Measurements from ENCODE around the gene GRIN3B.

The GRIN3B gene

GRCh38 chr19:1039646-1040475 is 39.6 kb downstream of the GRIN3B start, which contains the start of gene ABCA7 (continued):
- TF ChIP-seq ZNF624 (tag by site-specific recombination; IDR thresholded peaks at IDR 0.05) (no peak), ZNF514 (tag by site-specific recombination; IDR thresholded peaks at IDR 0.05) (no peak), ZNF211 (tag by site-specific recombination; IDR thresholded peaks at IDR 0.05; ENCODE audit: low read depth) (no peak), ZNF311 (tag by site-specific recombination; IDR thresholded peaks at IDR 0.05; ENCODE audit: borderline replicate concordance) (no peak), ZNF768 (tag by site-specific recombination; IDR thresholded peaks at IDR 0.05) (no peak), KLF10 (tag by site-specific recombination; IDR thresholded peaks at IDR 0.05) (peak; percentile 90), ZBTB17 (tag by site-specific recombination; IDR thresholded peaks at IDR 0.05) (peak; percentile 57), IKZF3 (tag by site-specific recombination; IDR thresholded peaks at IDR 0.05) (peak; percentile 94), ZBTB1 (tag by site-specific recombination; IDR thresholded peaks at IDR 0.05) (no peak), PATZ1 (tag by site-specific recombination; IDR thresholded peaks at IDR 0.05) (peak; percentile 75), ZNF391 (tag by site-specific recombination; IDR thresholded peaks at IDR 0.05; ENCODE audit: borderline replicate concordance, low read depth) (no peak; the same call in 1 of the 2 replicates), ZNF324 (tag by site-specific recombination; IDR thresholded peaks at IDR 0.05) (no peak), ZNF626 (tag by site-specific recombination; IDR thresholded peaks at IDR 0.05) (no peak), KLF9 (tag by site-specific recombination; IDR thresholded peaks at IDR 0.05; ENCODE audit: low read depth) (peak; percentile 98), ATF2 (tag by site-specific recombination; IDR thresholded peaks at IDR 0.05; ENCODE audit: low read depth) (no peak), ZBTB44 (tag by site-specific recombination; IDR thresholded peaks at IDR 0.05) (no peak; the same call in 1 of the 2 replicates), ZNF16 (tag by site-specific recombination; IDR thresholded peaks at IDR 0.05; ENCODE audit: low read depth) (no peak), ZNF692 (tag by site-specific recombination; IDR thresholded peaks at IDR 0.05) (peak; percentile 28; the same call in 1 of the 2 replicates), ZNF26 (tag by site-specific recombination; IDR thresholded peaks at IDR 0.05) (no peak), SP3 (tag by site-specific recombination; IDR thresholded peaks at IDR 0.05) (peak; percentile 99), ZNF837 (tag by site-specific recombination; IDR thresholded peaks at IDR 0.05) (no peak), ZNF341 (tag by site-specific recombination; IDR thresholded peaks at IDR 0.05; ENCODE audit: low read depth) (peak; percentile 88), ZNF350 (tag by site-specific recombination; IDR thresholded peaks at IDR 0.05) (no peak), ZNF701 (tag by site-specific recombination; IDR thresholded peaks at IDR 0.05) (no peak), ZNF2 (tag by site-specific recombination; IDR thresholded peaks at IDR 0.05) (0 out of 2 replicates have a peak, but pooled peaks have one; percentile 14), SETDB1 (IDR thresholded peaks at IDR 0.05; ENCODE audit: insufficient read length, low read length) (no peak)
- TF ChIP-seq, protein P1, sequence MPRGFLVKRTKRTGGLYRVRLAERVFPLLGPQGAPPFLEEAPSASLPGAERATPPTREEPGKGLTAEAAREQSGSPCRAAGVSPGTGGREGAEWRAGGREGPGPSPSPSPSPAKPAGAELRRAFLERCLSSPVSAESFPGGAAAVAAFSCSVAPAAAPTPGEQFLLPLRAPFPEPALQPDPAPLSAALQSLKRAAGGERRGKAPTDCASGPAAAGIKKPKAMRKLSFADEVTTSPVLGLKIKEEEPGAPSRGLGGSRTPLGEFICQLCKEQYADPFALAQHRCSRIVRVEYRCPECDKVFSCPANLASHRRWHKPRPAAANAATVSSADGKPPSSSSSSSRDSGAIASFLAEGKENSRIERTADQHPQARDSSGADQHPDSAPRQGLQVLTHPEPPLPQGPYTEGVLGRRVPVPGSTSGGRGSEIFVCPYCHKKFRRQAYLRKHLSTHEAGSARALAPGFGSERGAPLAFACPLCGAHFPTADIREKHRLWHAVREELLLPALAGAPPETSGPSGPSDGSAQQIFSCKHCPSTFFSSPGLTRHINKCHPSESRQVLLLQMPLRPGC (tag by site-specific recombination; IDR thresholded peaks at IDR 0.05): 0 out of 2 replicates have a peak, but pooled peaks have one; percentile 44
- TF ChIP-seq, protein P2, sequence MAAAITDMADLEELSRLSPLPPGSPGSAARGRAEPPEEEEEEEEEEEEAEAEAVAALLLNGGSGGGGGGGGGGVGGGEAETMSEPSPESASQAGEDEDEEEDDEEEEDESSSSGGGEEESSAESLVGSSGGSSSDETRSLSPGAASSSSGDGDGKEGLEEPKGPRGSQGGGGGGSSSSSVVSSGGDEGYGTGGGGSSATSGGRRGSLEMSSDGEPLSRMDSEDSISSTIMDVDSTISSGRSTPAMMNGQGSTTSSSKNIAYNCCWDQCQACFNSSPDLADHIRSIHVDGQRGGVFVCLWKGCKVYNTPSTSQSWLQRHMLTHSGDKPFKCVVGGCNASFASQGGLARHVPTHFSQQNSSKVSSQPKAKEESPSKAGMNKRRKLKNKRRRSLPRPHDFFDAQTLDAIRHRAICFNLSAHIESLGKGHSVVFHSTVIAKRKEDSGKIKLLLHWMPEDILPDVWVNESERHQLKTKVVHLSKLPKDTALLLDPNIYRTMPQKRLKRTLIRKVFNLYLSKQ (tag by site-specific recombination; IDR thresholded peaks at IDR 0.05; ENCODE audit: borderline replicate concordance): no peak
